SK-N-SH (cell line): ENCODE results near the gene CD40LG. TPM values are rescaled to one million over a fixed set of nuclear protein-coding genes. Genes with fewer than 3 reads are reported as not detected.

Experiments
- CTCF ChIA-PET: fragments of 300-600, 350-600 bp; formaldehyde crosslinking; extraction: SDS; loops from one replicate; lab custom pipeline; 2021; lab: Yijun Ruan, JAX
- POLR2A ChIA-PET: fragments of 350-600 bp; sonication (Branson Sonifier 250); formaldehyde crosslinking; extraction: SDS; loops from one replicate; lab custom pipeline; 2020; ENCODE audit warnings: antibody characterized with exemption, inconsistent platforms; lab: Yijun Ruan, JAX
- DNase-seq: peaks from one replicate; pipeline ENCODE4 v3.0.0; 2012
- H2AFZ ChIP-seq: fragments of 200-600 bp; sonication (generic); 2 replicates; pipeline ENCODE4 v1.8.1; 2016; ENCODE audit warnings: antibody characterized with exemption, mild to moderate bottlenecking, low read depth
- H3F3A ChIP-seq: fragments of 200-600 bp; sonication (generic); replicated peaks from 2 replicates; pipeline ENCODE3; 2016; ENCODE audit warnings: antibody characterized with exemption, mild to moderate bottlenecking; ENCODE audit not compliant: insufficient read depth
- H3K27ac ChIP-seq, 2 experiments: fragments of 200-500 bp in 1 of 2; fragments of 200-600 bp in 1 of 2; sonication (Bioruptor generic) in 1 of 2; sonication (generic), shearing (Covaris generic) in 1 of 2; 2 replicates each; pipeline versions ENCODE4 v1.5.1 to v1.6.1; 2014 to 2016; ENCODE audit warnings: low read depth in 2 of 2, inconsistent platforms in 1 of 2, low read length in 1 of 2, mild to moderate bottlenecking in 1 of 2, mixed read lengths in 1 of 2
- H3K27me3 ChIP-seq: fragments of 200-600 bp; sonication (generic), shearing (Covaris generic); 2 replicates; pipeline ENCODE4 v1.6.1; 2016; ENCODE audit warnings: mixed run types; ENCODE audit not compliant: insufficient read depth
- H3K36me3 ChIP-seq, 2 experiments: fragments of 200-500 bp in 1 of 2; fragments of 200-600 bp in 1 of 2; sonication (Bioruptor generic) in 1 of 2; sonication (generic) in 1 of 2; replicated peaks in 1 of 2; 2 replicates each; pipeline versions ENCODE3 to v1.5.1; 2014 to 2016; ENCODE audit warnings: low read length in 1 of 2, mild to moderate bottlenecking in 1 of 2; ENCODE audit not compliant: insufficient read depth in 2 of 2, control insufficient read depth in 1 of 2
- H3K4me1 ChIP-seq, 2 experiments: fragments of 200-500 bp in 1 of 2; fragments of 200-600 bp in 1 of 2; sonication (Bioruptor generic) in 1 of 2; sonication (generic), shearing (Covaris generic) in 1 of 2; 2 replicates each; pipeline versions ENCODE4 v1.5.1 to v1.6.1; 2014 to 2016; ENCODE audit warnings: low read depth in 1 of 2, low read length in 1 of 2, mixed run types in 1 of 2; ENCODE audit not compliant: insufficient read depth in 2 of 2, control insufficient read depth in 1 of 2
- H3K4me2 ChIP-seq: fragments of 200-600 bp; sonication (generic), shearing (Covaris generic); 2 replicates; pipeline ENCODE4 v1.6.1; 2017; ENCODE audit warnings: mixed run types
- H3K4me3 ChIP-seq, 2 experiments: fragments of 200-500 bp in 1 of 2; fragments of 200-600 bp in 1 of 2; sonication (Bioruptor generic) in 1 of 2; sonication (generic), shearing (Covaris generic) in 1 of 2; 2 replicates each; pipeline versions ENCODE4 v1.5.1 to v1.8.1; 2014 to 2016; ENCODE audit warnings: low read depth in 2 of 2, inconsistent platforms in 1 of 2, low read length in 1 of 2, mild to moderate bottlenecking in 1 of 2, mixed read lengths in 1 of 2, moderate library complexity in 1 of 2
- H3K79me2 ChIP-seq: fragments of 200-600 bp; sonication (generic); 2 replicates; pipeline ENCODE4 v1.8.1; 2017; ENCODE audit warnings: mild to moderate bottlenecking; ENCODE audit not compliant: insufficient read depth
- H3K9ac ChIP-seq: fragments of 200-600 bp; sonication (generic); 2 replicates; pipeline ENCODE4 v1.6.1; 2017; ENCODE audit warnings: mixed run types
- H3K9me2 ChIP-seq: fragments of 200-600 bp; sonication (generic); 2 replicates; pipeline ENCODE4 v1.6.1; 2017; ENCODE audit warnings: mixed run types
- H3K9me3 ChIP-seq: fragments of 200-600 bp; sonication (generic); 2 replicates; pipeline ENCODE4 v1.6.1; 2017; ENCODE audit warnings: mixed run types, mild to moderate bottlenecking, moderate library complexity
- H4K20me1 ChIP-seq: fragments of 200-600 bp; sonication (generic); 2 replicates; pipeline ENCODE4 v1.6.1; 2017; ENCODE audit warnings: mild to moderate bottlenecking, mixed run types; ENCODE audit not compliant: insufficient read depth
- CTCF ChIP-seq: fragments of 200-600 bp; sonication (generic); IDR thresholded peaks from 2 replicates; pipeline ENCODE4 v1.6.1; 2017; ENCODE audit warnings: antibody characterized with exemption, mild to moderate bottlenecking, moderate library complexity
- EP300 ChIP-seq, 2 experiments: IDR thresholded peaks; 2 replicates each; pipeline versions ENCODE4 v1.4.0 to v1.6.1; 2012; ENCODE audit warnings: borderline replicate concordance in 1 of 2, low read depth in 1 of 2, low read length in 1 of 2
- FOSL2 ChIP-seq: IDR thresholded peaks from 2 replicates; pipeline ENCODE4 v1.4.0; 2012; ENCODE audit warnings: low read depth, mild to moderate bottlenecking, moderate library complexity, borderline replicate concordance
- GABPA ChIP-seq: IDR thresholded peaks from 2 replicates; pipeline ENCODE4 v1.4.0; 2012; ENCODE audit warnings: low read depth, mild to moderate bottlenecking
- MXI1 ChIP-seq: IDR thresholded peaks from 2 replicates; pipeline ENCODE4 v1.6.1; 2012; ENCODE audit warnings: mild to moderate bottlenecking, low read depth, low read length, improper control_type of control experiment
- PBX3 ChIP-seq: IDR thresholded peaks from 2 replicates; pipeline ENCODE4; 2012
- RFX5 ChIP-seq: IDR thresholded peaks from 2 replicates; pipeline ENCODE4 v1.6.1; 2012; ENCODE audit warnings: mild to moderate bottlenecking, improper control_type of control experiment, low read length
- TCF12 ChIP-seq: IDR thresholded peaks from 2 replicates; pipeline ENCODE4 v1.4.0; 2012
- TEAD4 ChIP-seq: IDR thresholded peaks from 2 replicates; pipeline ENCODE4 v1.4.0; 2012; ENCODE audit warnings: mild to moderate bottlenecking, borderline replicate concordance; ENCODE audit not compliant: insufficient read depth
- USF2 ChIP-seq: fragments of 150-350 bp; IDR thresholded peaks from 2 replicates; pipeline ENCODE4 v1.6.1; 2017; ENCODE audit warnings: antibody characterized with exemption, low read length, low read depth, borderline replicate concordance
- YY1 ChIP-seq: IDR thresholded peaks from 2 replicates; pipeline ENCODE4 v1.4.0; 2012; ENCODE audit warnings: low read depth, mild to moderate bottlenecking
- whole genome bisulfite sequencing: methylation state at CpG from one replicate; pipeline ENCODE4 v1.1.6; 2017; ENCODE audit warnings: low lambda C conversion rate; 5-methylcytosine and 5-hydroxymethylcytosine counted together
- polyA plus RNA-seq, 3 experiments: library from polyadenylated mRNA; depleted of rRNA; stranded (reverse); fragments of >200 nt; gene quantifications; 2 replicates each; pipeline ENCODE4 v1.2.3, GENCODE V29; 2012

Gene CD40LG
- polyA plus RNA-seq, 1 of the 3 experiments (the other 2 are of a cell fraction), result not detected

GRCh38 chrX:136608295-136608933 lies 39.5 kb upstream of the CD40LG start (continued):
- TF ChIP-seq CTCF (0 out of 2 replicates have a peak, but pooled peaks have one; percentile 32), FOSL2 (no peak), USF2 (no peak), TCF12 (no peak), EP300 (IDR thresholded peaks at IDR 0.05; ENCODE audit: borderline replicate concordance in 1 of 2, low read depth in 1 of 2, low read length in 1 of 2) (no peak), TEAD4 (no peak), RFX5 (no peak), GABPA (no peak), PBX3 (no peak), YY1 (no peak)

GRCh38 chrX:136616987-136617685 lies 30.8 kb upstream of the CD40LG start:
- Histone ChIP-seq H3F3A (no peaks in the 10 kb centered on the region), H3K27me3 (no peaks in the 10 kb centered on the region), H3K79me2 (no peaks in the 10 kb centered on the region), H3K9me3 (no peaks in the 10 kb centered on the region), H3K9ac (no peak overlapping the region), H3K4me1 (no peaks in the 10 kb centered on the region), H3K36me3 (no peaks in the 10 kb centered on the region), H3K4me3 (no peak overlapping the region), H4K20me1 (no peaks in the 10 kb centered on the region), H3K27ac (no peak overlapping the region), H3K4me2 (no peak overlapping the region), H3K9me2 (no peaks in the 10 kb centered on the region), H2AFZ (no peak overlapping the region)
- no peak for TF ChIP-seq MXI1
- DNase-seq, result no peak
- ChIA-PET CTCF (interaction anchor here (0.6 to 0.8 kb wide), 2 partner anchors 78 to 161 kb away, joined by 3 read pairs; no protein-coding TSS in a partner anchor), POLR2A (no interaction called here)
- WGBS, result 43% methylated on average over 6 of the region's 6 CpGs
